Right ventricle myocardium inferior (tissue), 1 donor: ENCODE data around the gene DLX2. TPM values are rescaled to one million over a fixed set of nuclear protein-coding genes. Genes with fewer than 3 reads are reported as not detected.

Experiments
- ATAC-seq: fragments of 200-7000 bp; cut with Tn5 transposase; one replicate; pipeline ENCODE4 v1.9.1; 2020; ENCODE audit warnings: mild to moderate bottlenecking, moderate library complexity
- DNase-seq: peaks from one replicate; pipeline ENCODE4 v3.0.0; 2021; ENCODE audit errors: missing footprints
- intact Hi-C: fragments of 100-400 bp; cut with DNase I; formaldehyde crosslinking; loops from one replicate; pipeline ENCODE4 v1.11.0; 2022
- total RNA-seq: library from RNA; stranded (reverse); fragmentation: NEBNext Ultra II Directional; extraction: Animal tissue kit (Norgen Biotek cat#: 25700); gene quantifications from one replicate; pipeline ENCODE4 v1.2.1, GENCODE V29; 2021
- donor health status: DM: no; HTN: yes; CAD: no; lungs with severe emphysema.

Gene DLX2
- total RNA-seq, 1 donor from 2014 or later: not detected

- intact Hi-C loops: no loop called here
- no peak for ATAC-seq
- DNase-seq: no peak
Measured at GRCh38 chr2:172087780-172088244, 14.9 kb downstream of the DLX2 start.

DNA sequence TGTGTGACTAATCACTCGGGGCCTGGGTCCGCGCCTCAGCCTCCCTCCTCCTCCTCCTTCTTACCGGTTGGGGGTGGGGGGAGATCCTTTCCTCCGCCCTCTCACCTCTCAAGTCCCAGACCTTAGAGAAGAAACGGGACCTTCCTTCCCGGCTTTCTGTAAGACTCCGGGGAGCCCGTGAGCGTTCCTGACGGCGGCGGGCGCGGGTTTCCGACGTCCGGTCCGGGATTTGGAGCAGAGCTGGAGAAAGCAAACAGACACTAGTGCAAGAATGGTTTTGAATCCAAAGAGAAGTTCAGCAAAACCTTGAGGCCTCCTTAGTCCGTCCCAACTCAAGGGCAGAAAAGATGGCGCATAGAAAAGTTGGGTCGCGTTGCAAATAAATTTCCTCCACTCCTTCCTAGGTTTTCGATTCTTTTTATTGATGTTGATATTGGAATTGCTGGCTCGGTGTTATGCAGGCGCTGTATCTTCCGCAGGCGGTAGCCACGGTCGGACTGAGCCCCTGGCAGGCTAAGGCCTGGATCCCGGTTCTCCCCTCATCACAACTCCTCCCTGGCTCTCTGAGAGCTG is 15.4 kb downstream of the DLX2 start:
- intact Hi-C loops: no loop called here
- DNase-seq: no peak
- ATAC-seq: no peak

- ATAC-seq (no peak), DNase-seq (peak; percentile 66)
- intact Hi-C loops: no loop called here
Measured at GRCh38 chr2:172086241-172087206, 16.2 kb downstream of the DLX2 start.

GRCh38 chr2:172085460-172086159 is 17.1 kb downstream of the DLX2 start, which contains the start of gene DLX1:
TSS of gene DLX1 (plus strand) at chr2:172085507. CDS start at chr2:172085678, 171 bp downstream.
- ATAC-seq (no peak), DNase-seq (no peak)
- intact Hi-C loops: no loop called here

GRCh38 chr2:172084645-172085459 is 17.8 kb downstream of the DLX2 start:
- intact Hi-C loops: no loop called here
- peak; percentile 92 for DNase-seq
- peak; percentile 84 for ATAC-seq

- ATAC-seq: no peak
- intact Hi-C loops: no loop called here
- no peak for DNase-seq
Measured at GRCh38 chr2:172084395-172084644, 18.4 kb downstream of the DLX2 start.

DNA sequence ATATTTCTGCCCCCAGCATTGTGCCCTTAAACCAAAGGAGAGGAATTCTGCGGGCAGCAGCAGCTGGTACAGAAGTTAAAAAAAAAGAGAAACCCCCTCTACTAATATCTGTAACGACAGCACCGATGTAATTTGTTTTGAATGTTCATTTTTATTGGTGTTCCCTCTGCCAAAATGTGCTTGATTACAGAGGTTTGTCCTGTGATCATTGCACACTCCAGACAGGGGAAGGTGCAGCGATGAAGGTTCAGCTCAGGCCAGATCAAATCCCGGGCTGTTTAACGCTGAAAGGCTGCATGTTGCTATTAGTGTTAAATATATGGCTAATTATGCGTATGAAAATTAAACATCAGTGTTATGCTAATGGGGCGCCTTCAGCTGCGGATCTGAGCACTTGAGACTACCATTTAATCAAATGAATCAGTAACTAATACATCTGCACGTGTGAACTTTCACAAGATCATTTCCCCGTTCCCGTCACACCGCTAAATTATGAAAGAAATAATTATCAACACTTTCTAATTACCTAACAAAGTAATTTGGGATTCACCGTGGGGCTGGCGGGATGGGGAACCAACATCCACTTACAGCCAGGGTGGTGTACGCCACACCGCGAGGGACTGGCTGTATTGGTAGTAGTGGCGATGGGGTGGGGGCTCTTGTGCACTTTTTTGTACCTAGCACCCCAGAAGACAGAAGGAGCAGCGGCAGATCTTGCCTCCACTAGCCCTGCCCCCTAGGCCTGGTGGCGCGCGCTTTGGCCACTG is 18.9 kb downstream of the DLX2 start:
- ATAC-seq: no peak
- DNase-seq: peak; percentile 60
- intact Hi-C loops: no loop called here

DNA sequence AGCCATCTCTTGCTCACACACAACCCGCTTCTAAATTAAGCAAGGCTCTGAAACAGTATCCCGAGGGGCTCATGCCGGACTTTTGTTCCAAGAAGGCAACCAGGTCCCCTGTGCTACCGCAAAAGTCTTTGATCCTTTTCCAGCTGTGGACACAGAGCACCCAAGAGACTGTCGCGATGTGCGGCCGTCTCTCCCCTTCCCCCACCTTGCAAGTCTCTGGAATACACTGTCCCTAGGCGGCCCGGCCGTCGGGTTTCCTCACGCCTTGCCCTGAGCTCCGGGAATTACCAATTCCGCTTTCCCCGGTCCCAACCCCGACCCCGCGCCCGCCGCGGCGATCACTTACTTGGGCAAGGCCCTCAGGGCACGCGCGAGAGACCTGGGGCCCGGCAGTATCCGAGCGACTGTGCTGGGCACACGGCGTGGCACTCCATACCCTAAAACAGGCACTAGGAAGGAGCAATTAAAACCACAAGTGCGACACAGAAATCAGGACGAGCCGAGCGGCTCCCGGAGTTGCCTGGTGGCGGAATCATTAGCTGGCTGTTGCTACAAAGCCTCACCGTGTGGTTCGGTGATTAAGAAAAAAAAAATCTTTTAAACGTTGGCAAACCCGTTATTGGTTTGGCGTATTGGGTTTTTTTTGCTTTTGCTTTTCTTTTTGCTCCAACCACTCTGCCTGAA is 19.6 kb downstream of the DLX2 start:
- ATAC-seq: no peak
- DNase-seq: peak; percentile 77
- intact Hi-C loops: no loop called here

- intact Hi-C loops: no loop called here
- DNase-seq (no peak), ATAC-seq (no peak)
Measured at GRCh38 chr2:172082105-172082943, 20.4 kb downstream of the DLX2 start.

DNA sequence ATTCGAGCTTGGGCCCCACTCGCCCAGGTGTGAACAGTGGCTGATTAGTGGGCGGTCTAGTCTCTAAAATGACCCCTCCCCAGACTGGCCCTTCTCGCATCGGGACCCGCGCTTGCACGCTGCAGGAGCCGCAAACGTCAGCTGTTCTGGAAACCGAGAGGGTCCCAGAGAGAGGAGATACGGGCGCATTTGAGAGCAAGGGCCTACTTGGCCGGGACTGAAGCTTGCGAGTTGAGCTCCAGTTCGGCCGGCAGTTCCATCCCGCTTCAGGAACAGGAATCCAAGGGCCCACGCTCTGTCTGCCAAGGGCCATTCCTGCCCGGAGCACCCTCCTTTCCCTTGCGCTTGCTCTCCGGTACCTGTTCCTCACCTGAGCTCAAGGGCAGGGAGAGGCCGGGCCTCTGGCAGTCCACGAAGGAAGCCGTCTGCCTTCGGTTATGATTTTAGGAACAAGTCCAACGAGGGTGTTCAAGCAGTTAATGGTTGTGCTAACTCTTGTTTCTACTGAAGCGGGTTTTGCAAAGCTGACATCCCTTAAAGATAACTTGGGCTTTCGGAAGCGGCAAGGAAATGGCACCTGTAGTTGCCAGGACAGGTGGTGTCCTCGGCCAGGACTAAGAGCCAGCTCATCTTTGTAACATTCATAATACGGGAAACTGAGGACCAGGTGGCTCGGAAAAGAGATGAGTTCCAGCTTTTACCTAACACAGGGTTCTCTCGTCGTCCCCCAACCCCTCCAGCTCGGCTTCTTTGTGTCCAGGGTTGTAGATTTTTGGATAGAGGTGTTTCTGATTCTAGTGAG is 21.3 kb downstream of the DLX2 start:
- DNase-seq: no peak
- no peak for ATAC-seq
- intact Hi-C loops: no loop called here

DNA sequence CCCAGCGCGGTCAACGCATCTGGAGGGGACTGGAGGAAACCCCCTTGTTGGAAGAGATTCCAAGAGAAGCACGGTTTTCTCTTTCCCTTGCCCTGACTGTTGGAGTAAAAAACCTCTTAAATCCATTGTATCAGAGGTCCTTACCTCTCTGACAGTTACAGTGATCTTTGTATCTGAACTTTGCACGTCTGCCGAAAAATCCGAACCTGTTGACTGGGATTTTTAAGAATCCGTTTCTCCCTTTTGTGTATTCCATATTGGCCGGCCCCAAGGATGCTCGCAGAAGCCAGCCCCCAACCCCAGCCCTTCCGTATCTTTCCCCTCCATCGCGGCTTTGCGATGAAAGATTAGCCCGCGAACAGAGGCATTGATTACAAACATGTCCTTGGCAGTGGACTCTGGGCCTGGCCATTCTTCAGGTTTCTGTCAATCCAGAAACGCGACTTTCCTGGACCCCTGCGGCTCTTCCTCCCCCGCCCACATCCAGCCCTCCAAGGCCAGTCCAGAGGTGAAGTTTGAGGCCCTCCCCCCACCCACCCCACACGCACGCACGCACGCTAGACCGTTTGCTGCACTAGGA is 22.0 kb downstream of the DLX2 start:
- DNase-seq (no peak), ATAC-seq (no peak)
- intact Hi-C loops: no loop called here

DNA sequence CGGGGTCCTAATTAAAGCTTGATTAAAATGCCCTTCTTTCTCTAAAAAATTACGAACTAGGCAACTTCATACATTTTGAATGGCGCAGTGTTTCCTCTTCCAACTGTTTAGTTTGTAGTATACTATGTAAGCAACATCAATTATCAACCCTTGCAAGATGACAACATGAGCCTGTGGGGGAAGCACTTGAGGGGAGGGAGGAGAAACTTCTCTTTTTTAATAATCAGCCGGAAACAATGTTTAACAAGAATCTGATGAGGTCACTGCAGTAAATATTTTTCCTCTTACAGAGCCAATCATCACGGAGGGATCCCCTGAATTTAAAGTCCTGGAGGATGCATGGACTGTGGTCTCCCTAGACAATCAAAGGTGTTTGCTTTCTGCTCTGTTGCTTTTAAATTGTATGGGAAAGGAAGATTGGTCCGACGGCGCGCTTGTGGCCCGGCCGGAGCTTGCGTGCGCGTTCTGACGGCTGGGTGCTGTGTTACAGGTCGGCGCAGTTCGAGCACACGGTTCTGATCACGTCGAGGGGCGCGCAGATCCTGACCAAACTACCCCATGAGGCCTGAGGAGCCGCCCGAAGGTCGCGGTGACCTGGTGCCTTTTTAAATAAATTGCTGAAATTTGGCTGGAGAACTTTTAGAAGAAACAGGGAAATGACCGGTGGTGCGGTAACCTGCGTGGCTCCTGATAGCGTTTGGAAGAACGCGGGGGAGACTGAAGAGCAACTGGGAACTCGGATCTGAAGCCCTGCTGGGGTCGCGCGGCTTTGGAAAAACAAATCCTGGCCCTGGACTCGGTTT is 22.7 kb downstream of the DLX2 start:
- ATAC-seq (no peak), DNase-seq (no peak)
- intact Hi-C loops: no loop called here

DNA sequence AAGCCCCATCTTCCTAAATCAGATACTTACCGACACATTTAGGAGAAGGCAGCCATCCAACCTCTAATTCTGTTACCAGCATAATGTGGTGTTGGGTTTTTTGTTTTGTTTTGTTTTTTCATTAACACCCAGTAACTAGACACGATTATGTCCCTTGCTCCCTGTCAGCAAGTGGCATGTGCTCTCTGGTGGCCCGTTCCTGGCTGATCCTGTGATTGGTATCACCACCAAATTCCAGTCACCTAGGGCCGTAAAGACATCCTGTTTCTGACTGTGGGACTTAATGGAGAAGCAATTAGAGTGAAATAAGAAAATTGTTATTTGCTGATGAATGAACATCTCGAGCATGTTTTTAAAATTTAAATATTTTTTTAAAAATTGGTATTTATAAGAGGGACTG is 23.3 kb downstream of the DLX2 start:
- no peak for DNase-seq
- intact Hi-C loops: no loop called here
- ATAC-seq: no peak

- intact Hi-C loops: no loop called here
- no peak for ATAC-seq
- no peak for DNase-seq
Measured at GRCh38 chr2:172074254-172074653, 28.4 kb downstream of the DLX2 start.

- no peak for ATAC-seq
- DNase-seq: no peak
- intact Hi-C loops: no loop called here
Measured at GRCh38 chr2:172073518-172073917, 29.2 kb downstream of the DLX2 start.
